Measurements from ENCODE around the gene IMMP2L. TPM values are rescaled to one million over a fixed set of nuclear protein-coding genes. Genes with fewer than 3 reads are reported as not detected.

The IMMP2L gene
- total RNA-seq, 1 donor from 2014 or later = 11.9 TPM

DNA sequence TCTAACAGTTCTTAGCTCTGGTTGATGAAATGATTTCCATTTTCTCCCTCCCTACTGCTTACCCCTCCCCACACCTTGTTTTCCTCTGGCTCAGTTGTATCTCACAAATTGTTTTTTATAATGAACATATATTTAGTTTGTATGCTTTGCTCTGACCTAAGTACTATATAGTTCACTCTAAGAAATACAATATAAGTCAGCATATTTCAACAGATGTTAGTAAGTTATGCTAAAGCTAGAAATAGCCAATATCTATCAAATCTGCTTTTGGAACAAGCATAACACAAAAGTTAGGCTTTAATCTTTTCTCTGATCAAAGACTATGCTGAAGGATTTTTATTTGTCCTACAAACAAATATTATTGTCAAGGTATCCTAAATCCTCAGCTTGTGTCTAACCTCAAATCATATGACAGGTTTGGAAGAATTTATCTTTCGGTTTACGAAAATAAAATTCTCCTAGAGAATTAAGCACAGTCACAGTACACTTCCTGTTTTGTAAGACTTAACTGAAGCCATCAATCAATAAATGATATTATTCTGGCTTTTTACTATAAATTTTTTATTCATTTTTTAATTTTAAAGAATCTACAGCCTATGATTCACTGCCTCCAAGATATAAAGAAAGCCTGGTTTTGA is 67.0 kb downstream of the IMMP2L start:
- H3K27ac Mint-ChIP-seq (ENCODE audit: unreplicated experiment) = no peak overlapping the region
- no peaks in the 10 kb centered on the region for H3K9me3 Mint-ChIP-seq
- H3K27me3 Mint-ChIP-seq (ENCODE audit: low read depth) = no peaks in the 10 kb centered on the region

DNA sequence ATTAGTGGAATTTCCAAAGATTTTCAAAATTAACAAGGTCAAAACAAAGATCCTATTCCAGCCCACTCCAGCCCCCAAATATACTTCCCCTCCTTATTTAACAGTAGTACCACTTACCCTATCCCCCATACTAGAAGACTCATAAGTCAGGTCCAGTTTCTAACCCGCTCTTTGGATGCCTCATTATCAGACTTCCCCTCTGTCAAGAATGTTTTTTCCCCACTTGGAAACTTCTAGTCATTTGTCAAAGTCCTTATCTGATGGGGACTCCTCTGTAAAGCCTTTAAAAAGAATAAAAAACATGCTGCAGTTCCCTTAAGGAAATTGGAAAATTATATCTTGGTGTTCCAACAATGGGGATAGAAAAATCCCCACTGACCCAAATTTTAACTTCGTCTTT is 70.1 kb downstream of the IMMP2L start:
- no peak for DNase-seq (ENCODE audit: low read depth, low spot score)
- Mint-ChIP-seq H3K4me1 (no peaks in the 10 kb centered on the region), H3K36me3 (ENCODE audit: low read depth) (peaks cover 3% of the 10 kb centered on the region), H3K9me3 (no peaks in the 10 kb centered on the region), H3K27ac (ENCODE audit: unreplicated experiment) (no peak overlapping the region), H3K27me3 (ENCODE audit: low read depth) (no peaks in the 10 kb centered on the region), H3K4me3 (no peak overlapping the region)
- TF ChIP-seq, protein P1, sequence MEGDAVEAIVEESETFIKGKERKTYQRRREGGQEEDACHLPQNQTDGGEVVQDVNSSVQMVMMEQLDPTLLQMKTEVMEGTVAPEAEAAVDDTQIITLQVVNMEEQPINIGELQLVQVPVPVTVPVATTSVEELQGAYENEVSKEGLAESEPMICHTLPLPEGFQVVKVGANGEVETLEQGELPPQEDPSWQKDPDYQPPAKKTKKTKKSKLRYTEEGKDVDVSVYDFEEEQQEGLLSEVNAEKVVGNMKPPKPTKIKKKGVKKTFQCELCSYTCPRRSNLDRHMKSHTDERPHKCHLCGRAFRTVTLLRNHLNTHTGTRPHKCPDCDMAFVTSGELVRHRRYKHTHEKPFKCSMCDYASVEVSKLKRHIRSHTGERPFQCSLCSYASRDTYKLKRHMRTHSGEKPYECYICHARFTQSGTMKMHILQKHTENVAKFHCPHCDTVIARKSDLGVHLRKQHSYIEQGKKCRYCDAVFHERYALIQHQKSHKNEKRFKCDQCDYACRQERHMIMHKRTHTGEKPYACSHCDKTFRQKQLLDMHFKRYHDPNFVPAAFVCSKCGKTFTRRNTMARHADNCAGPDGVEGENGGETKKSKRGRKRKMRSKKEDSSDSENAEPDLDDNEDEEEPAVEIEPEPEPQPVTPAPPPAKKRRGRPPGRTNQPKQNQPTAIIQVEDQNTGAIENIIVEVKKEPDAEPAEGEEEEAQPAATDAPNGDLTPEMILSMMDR (conservative IDR thresholded peaks at IDR 0.05) = no peak

More for the DNA sequence above, 67.0 kb downstream of the IMMP2L start:
- H3K4me3 Mint-ChIP-seq = no peak overlapping the region
- TF ChIP-seq, protein P1 (conservative IDR thresholded peaks at IDR 0.05) = no peak
- no peak for DNase-seq (ENCODE audit: low read depth, low spot score)
- peaks cover 8% of the 10 kb centered on the region for H3K36me3 Mint-ChIP-seq (ENCODE audit: low read depth)
- no peaks in the 10 kb centered on the region for H3K4me1 Mint-ChIP-seq

DNA sequence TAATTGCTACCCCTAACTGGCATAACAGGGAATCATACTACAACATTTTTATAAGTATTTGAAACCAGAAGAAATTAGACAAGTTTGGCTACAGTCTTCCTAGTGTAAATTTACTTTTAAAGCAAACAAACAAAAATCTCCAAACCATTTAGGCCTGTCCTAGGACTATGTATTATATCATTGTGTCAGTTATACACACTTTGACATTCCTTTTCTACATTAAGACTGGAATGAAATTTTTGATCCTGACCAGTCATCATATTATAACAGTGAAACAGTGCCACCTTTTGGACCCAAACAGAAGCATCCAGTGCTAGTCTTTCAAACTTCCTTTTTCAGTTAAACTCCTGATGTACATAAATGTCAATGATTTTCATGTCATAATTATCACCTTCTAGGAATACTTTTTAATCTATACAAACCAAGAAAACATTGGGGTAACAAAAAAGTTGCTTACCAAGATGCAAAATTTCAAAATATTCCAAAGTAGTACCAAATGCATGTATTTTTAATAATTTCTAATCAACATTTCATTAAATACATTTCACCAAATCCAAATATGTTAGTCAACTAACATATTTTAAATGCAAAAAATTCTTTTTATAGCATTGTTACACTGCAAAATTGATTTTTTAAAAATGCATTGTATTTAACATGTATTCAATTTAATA is 75.7 kb downstream of the IMMP2L start:
- no peaks in the 10 kb centered on the region for H3K27me3 Mint-ChIP-seq (ENCODE audit: low read depth)
- DNase-seq (ENCODE audit: low read depth, low spot score) = no peak
- no peak overlapping the region for H3K4me3 Mint-ChIP-seq
- peaks cover 5% of the 10 kb centered on the region for H3K4me1 Mint-ChIP-seq
- H3K36me3 Mint-ChIP-seq (ENCODE audit: low read depth) = peaks cover 3% of the 10 kb centered on the region
- H3K9me3 Mint-ChIP-seq = no peaks in the 10 kb centered on the region
- TF ChIP-seq, protein P1 (conservative IDR thresholded peaks at IDR 0.05) = peak; percentile 88
- H3K27ac Mint-ChIP-seq (ENCODE audit: unreplicated experiment) = no peak overlapping the region

DNA sequence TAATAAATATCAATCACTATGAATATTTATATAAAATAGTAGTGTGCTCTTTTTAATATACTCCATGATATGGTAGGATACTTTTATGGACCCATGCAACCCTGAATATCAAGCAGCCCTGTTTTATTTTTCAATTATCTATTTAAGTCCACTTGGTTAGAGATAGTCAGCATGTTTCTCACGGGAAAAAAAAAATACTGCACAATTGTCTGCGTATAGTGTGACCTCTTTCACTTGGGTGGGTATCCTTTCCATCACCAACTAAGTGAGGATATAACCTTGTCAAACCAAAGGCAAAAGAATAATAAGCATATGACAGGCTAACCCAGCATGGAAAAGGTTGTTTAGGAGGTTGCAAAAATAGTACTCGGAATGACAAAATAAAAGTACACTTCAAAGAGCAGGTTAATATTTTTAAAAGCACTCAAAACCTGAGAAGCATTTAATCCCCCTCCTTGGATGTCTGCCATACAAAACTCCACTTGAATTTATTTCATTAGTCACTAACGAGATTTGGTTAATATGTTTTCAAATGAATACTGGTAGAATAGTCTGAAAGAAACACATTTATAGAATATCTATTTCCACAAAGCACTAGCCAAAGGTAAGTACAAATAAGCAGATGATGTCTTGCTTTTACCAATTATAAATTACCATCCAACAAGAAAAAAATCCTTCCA is 76.5 kb downstream of the IMMP2L start:
- Mint-ChIP-seq H3K9me3 (no peaks in the 10 kb centered on the region), H3K4me1 (peaks cover 5% of the 10 kb centered on the region), H3K27ac (ENCODE audit: unreplicated experiment) (no peak overlapping the region), H3K4me3 (no peak overlapping the region), H3K36me3 (ENCODE audit: low read depth) (peaks cover 3% of the 10 kb centered on the region), H3K27me3 (ENCODE audit: low read depth) (no peaks in the 10 kb centered on the region)
- TF ChIP-seq, protein P1 (conservative IDR thresholded peaks at IDR 0.05) = no peak
- DNase-seq (ENCODE audit: low read depth, low spot score) = no peak

DNA sequence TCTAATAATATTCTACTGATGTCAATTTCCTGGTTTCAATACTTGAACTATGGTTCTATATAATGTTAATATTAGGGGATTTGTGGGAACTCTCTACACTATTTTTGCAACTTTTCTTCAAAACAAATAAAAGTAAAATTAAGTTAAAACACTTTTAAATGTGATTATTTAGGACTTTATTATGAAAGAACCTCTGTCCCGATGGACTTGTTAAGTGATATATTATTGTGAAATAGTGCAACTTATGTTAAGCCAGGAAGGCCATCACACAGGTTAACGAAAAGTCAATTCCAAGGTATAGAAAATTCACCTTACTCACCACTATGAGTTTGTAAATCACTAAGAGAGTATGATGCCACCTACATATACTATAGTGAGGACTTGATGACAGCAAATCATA is 79.2 kb downstream of the IMMP2L start:
- Mint-ChIP-seq H3K27me3 (ENCODE audit: low read depth) (no peaks in the 10 kb centered on the region), H3K9me3 (no peaks in the 10 kb centered on the region), H3K27ac (ENCODE audit: unreplicated experiment) (no peak overlapping the region), H3K36me3 (ENCODE audit: low read depth) (no peaks in the 10 kb centered on the region), H3K4me3 (no peak overlapping the region), H3K4me1 (peaks cover 5% of the 10 kb centered on the region)
- TF ChIP-seq, protein P1 (conservative IDR thresholded peaks at IDR 0.05) = no peak
- no peak for DNase-seq (ENCODE audit: low read depth, low spot score)
